Right lobe of liver (tissue), 6 donors: ENCODE measurements around the gene OPCML. TPM values are rescaled to one million over a fixed set of nuclear protein-coding genes. Genes with fewer than 3 reads are reported as not detected.

ENCODE experiments used
- ATAC-seq, 4 donors: fragments of 200-7000 bp; cut with Tn5 transposase; one replicate each; pipeline ENCODE4 v1.9.1; 2020; ENCODE audit warnings: mild to moderate bottlenecking in 4 of 4, moderate library complexity in 4 of 4
- DNase-seq, 3 donors: peaks; one replicate each; pipeline ENCODE4 v3.0.0-alpha.2; 2020
- H3K27ac ChIP-seq, 3 donors: fragments of 200-600 bp; one replicate each; pipeline ENCODE4 v1.8.0; 2022
- H3K27me3 ChIP-seq, 2 donors: fragments of 200-600 bp; one replicate each; pipeline ENCODE4 v1.8.0; 2022
- H3K36me3 ChIP-seq, 4 donors: fragments of 200-600 bp; sonication (generic) in 1 of 4; one replicate each; pipeline versions ENCODE4 v1.5.1 to v1.8.0; 2017 to 2022; ENCODE audit warnings: control low read depth in 1 of 4
- H3K4me1 ChIP-seq, 4 donors: fragments of 200-600 bp; sonication (generic) in 1 of 4; one replicate each; pipeline versions ENCODE4 v1.5.1 to v1.8.0; 2017 to 2022; ENCODE audit warnings: control low read depth in 1 of 4
- H3K4me3 ChIP-seq, 3 donors: fragments of 200-600 bp; one replicate each; pipeline ENCODE4 v1.8.0; 2022
- H3K9me3 ChIP-seq, 4 donors: fragments of 200-600 bp; sonication (generic) in 1 of 4; one replicate each; pipeline versions ENCODE4 v1.5.1 to v1.8.0; 2017 to 2022; ENCODE audit warnings: control low read depth in 1 of 4
- CTCF ChIP-seq, 4 donors: fragments of 200-600 bp in 3 of 4; fragments of 450-650 bp in 1 of 4; IDR thresholded peaks; one replicate each; pipeline versions ENCODE4 v1.5.1 to v1.8.0; 2016 to 2022; ENCODE audit warnings: antibody characterized with exemption in 4 of 4, mild to moderate bottlenecking in 2 of 4
- POLR2A ChIP-seq: fragments of 450-650 bp; IDR thresholded peaks from one replicate; pipeline ENCODE4 v1.6.1; 2017; ENCODE audit warnings: antibody characterized with exemption, mild to moderate bottlenecking
- WGBS: methylation state at CpG from one replicate; pipeline ENCODE4 v1.1.6; 2018; ENCODE audit warnings: low coverage, low lambda C conversion rate; ENCODE audit not compliant: insufficient coverage; ENCODE audit errors: missing lambda C conversion rate; 5-methylcytosine and 5-hydroxymethylcytosine counted together
- intact Hi-C, 2 donors: fragments of 100-400 bp; cut with DNase I; formaldehyde crosslinking; loops; one replicate each; pipeline versions ENCODE4 v1.11.2 to v1.14.1; 2022
- total RNA-seq, 6 experiments: library from RNA; depleted of rRNA in 2 of 6; stranded (reverse); fragments of >200 nt in 2 of 6; fragmentation: NEBNext Ultra II Directional in 3 of 6; extraction: Animal tissue kit (Norgen Biotek cat#: 25700) in 3 of 6; gene quantifications; one replicate each; pipeline versions ENCODE4 v1.1.0 to v1.2.4, GENCODE V29; 2016 to 2023
- donor health status: DM: no; HTN: yes; CAD: no.
- donor health status: DM: no; HTN: no; CAD: no.
- donor health status: DM: no; HTN: no; CAD: no.
- donor health status: DM: no; HTN: yes; CAD: no.
- donor health status: DM: no; HTN: yes; CAD: no.

OPCML gene
- total RNA-seq, 6 experiments from 2014 or later = 0.11 TPM; not detected in 5

GRCh38 chr11:133551064-133551463 is 18.8 kb upstream of the OPCML start:
- DNase-seq = no peak
- Histone ChIP-seq H3K27ac (no peak overlapping the region), H3K4me3 (no peak overlapping the region), H3K4me1 (no peaks in the 10 kb centered on the region), H3K36me3 (no peaks in the 10 kb centered on the region), H3K27me3 (no peaks in the 10 kb centered on the region), H3K9me3 (no peaks in the 10 kb centered on the region)
- WGBS = 44% methylated on average over 5 of the region's 5 CpGs
- no peak for TF ChIP-seq POLR2A
- no peak for TF ChIP-seq CTCF (IDR thresholded peaks at IDR 0.05)
- no peak for ATAC-seq
- intact Hi-C loops = no loop called here

DNA sequence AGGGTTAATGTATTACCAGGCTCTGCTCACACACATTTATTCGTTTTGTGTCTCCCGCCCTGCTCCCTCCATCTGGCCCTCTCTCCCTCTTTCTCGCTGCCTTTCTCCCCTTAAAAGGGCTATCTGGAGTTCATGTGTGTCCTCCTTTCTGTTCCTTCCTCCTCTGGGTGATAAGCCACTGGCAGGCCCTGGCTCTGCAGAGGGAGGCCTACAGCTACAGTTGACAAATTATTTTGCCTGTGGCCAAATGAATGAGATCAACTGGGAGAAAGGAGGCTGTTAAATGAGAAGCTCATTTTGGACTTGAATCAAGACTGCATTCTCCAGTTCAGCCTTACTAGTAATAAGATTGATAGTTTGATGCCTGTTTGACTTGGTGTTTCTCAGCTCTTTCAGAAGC is 17.5 kb upstream of the OPCML start:
- 15% methylated on average over 3 of the region's 3 CpGs for WGBS
- H3K9me3 ChIP-seq = no peaks in the 10 kb centered on the region
- H3K4me1 ChIP-seq = no peaks in the 10 kb centered on the region
- TF ChIP-seq POLR2A = no peak
- TF ChIP-seq CTCF (IDR thresholded peaks at IDR 0.05) = no peak
- intact Hi-C loops = no loop called here
- no peak overlapping the region for H3K27ac ChIP-seq
- ATAC-seq = no peak
- no peaks in the 10 kb centered on the region for H3K36me3 ChIP-seq
- no peak overlapping the region for H3K4me3 ChIP-seq
- H3K27me3 ChIP-seq = no peaks in the 10 kb centered on the region
- no peak for DNase-seq

DNA sequence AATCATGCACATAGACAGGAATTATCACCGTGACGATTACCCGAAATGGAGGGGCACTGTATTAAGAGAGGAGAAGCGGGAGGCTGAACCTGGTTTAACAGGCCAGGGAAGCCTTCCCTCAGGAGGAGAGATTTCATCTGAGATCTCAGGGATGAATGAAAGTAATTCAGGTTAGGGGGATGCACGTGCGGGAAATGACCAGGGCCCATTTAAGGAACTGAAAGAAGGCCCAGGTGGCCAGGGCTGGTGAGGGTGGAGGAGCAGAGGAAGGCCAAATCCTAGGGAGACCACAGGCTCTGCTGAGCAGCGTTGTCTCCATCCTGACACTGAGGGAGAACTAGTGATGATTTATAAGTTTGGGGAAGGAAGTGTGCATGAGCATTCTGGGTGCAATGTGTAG is 16.3 kb upstream of the OPCML start:
- TF ChIP-seq POLR2A = no peak
- no peak for TF ChIP-seq CTCF (IDR thresholded peaks at IDR 0.05)
- WGBS = 85% methylated on average over 7 of the region's 7 CpGs
- Histone ChIP-seq H3K4me3 (no peak overlapping the region), H3K9me3 (no peaks in the 10 kb centered on the region), H3K27me3 (no peaks in the 10 kb centered on the region), H3K27ac (no peak overlapping the region), H3K4me1 (no peaks in the 10 kb centered on the region), H3K36me3 (no peaks in the 10 kb centered on the region)
- intact Hi-C loops = no loop called here
- DNase-seq = no peak
- ATAC-seq = no peak

GRCh38 chr11:133547808-133548494 is 15.7 kb upstream of the OPCML start:
- 81% methylated on average over 11 of the region's 12 CpGs for WGBS
- Histone ChIP-seq H3K36me3 (no peaks in the 10 kb centered on the region), H3K27me3 (no peaks in the 10 kb centered on the region), H3K4me3 (no peak overlapping the region), H3K27ac (no peak overlapping the region), H3K9me3 (no peaks in the 10 kb centered on the region), H3K4me1 (no peaks in the 10 kb centered on the region)
- DNase-seq (no peak), ATAC-seq (no peak)
- intact Hi-C loops = no loop called here
- TF ChIP-seq POLR2A (no peak), CTCF (IDR thresholded peaks at IDR 0.05) (no peak)
